Measurements from ENCODE around the gene EP400.

The EP400 gene

DNA sequence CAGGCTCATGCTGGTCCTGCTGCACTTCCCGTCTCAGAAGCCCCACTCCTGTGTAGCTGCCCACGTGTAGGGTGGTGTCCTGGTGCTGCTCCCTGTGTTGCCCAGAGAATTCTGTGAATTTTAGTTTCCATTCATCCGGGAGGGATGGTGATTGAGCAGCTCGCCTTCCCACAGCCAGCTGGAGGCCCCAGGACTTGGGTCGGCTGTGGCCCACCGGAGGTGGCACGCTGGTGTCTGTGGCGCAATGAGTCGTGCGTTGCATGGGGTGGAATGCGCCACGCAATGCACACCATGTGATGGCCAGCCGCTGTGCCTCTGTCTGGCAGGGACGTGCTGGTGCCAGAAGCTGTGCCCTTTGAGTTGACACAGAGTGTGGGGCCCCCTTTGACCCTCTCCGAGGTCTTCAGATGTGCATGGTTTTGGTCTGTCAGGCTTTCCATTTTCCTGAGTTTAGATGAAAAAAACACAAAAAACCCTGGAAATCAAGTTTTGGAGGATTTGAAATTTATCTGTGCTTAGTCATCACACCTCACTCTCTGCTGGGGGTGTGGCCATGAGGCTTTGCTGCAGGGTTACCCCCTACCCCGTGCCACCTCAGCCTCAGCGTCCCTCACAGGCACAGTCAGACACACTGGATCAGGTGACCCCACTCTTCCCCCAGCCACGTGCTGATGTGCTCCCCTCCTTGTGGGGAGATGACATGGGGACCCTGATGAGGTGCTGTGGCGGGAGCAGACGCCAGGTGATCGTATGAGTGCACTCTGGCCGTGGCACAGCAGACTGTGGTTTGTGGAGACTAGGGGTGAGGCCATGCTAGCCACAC is 64.6 kb downstream of the EP400 start:
- ChIA-PET POLR2A (no interaction called here), CTCF (interaction anchor here (0.7 kb wide), 1 partner anchor 565 kb away, joined by 3 read pairs; no protein-coding TSS in a partner anchor)
- Histone ChIP-seq H3K27ac (ENCODE audit: extremely low read depth, low read depth, low read length) (no peak overlapping the region), H3K36me3 (ENCODE audit: control insufficient read depth in 2 of 2, insufficient read depth in 1 of 2, low read length in 2 of 2) (peaks cover 17 to 94% of the 10 kb centered on the region in 2 experiments), H3K4me1 (ENCODE audit: control insufficient read depth, insufficient read depth, low read length) (no peaks in the 10 kb centered on the region), H3K4me3 (ENCODE audit: low read depth, low read length) (no peak overlapping the region), H3K9me3 (ENCODE audit: control insufficient read depth, insufficient read depth, low read depth, low read length) (no peaks in the 10 kb centered on the region)
- TF ChIP-seq GLIS1 (tag by site-specific recombination; IDR thresholded peaks at IDR 0.05) (0 out of 2 replicates have a peak, but pooled peaks have one; percentile 24), OSR2 (tag by site-specific recombination; IDR thresholded peaks at IDR 0.05) (no peak), ZNF37A (tag by site-specific recombination; IDR thresholded peaks at IDR 0.05) (no peak)

DNA sequence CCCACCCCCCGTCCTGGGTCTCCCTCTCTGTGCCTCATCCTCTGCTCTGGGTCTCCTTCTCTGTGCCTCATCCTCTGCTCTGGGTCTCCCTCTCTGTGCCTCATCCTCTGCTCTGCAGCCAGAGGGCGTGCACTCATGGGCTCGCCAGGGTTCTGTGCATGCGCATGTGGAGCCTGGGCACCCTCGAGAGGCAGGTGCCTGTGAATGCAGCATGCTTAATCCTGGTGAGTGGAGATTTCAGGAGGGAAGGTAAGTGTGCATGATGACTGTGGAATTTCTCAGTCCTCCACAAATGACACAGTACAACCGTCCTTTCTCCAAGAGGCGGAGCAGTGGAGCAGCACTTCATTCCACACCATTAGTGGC is 65.2 kb downstream of the EP400 start:
- POLR2A ChIA-PET = no interaction called here
- Histone ChIP-seq H3K4me3 (ENCODE audit: low read depth, low read length) (no peak overlapping the region), H3K27ac (ENCODE audit: extremely low read depth, low read depth, low read length) (no peak overlapping the region), H3K4me1 (ENCODE audit: control insufficient read depth, insufficient read depth, low read length) (no peaks in the 10 kb centered on the region), H3K36me3 (ENCODE audit: control insufficient read depth in 2 of 2, insufficient read depth in 1 of 2, low read length in 2 of 2) (peaks cover 15 to 96% of the 10 kb centered on the region in 2 experiments), H3K9me3 (ENCODE audit: control insufficient read depth, insufficient read depth, low read depth, low read length) (no peaks in the 10 kb centered on the region)
- TF ChIP-seq IKZF3 (tag by site-specific recombination; IDR thresholded peaks at IDR 0.05) (no peak), BCL11A (tag by site-specific recombination; IDR thresholded peaks at IDR 0.05; ENCODE audit: low read depth) (no peak), ZBTB1 (tag by site-specific recombination; IDR thresholded peaks at IDR 0.05) (no peak), KLF8 (tag by site-specific recombination; IDR thresholded peaks at IDR 0.05) (no peak), ZNF501 (tag by site-specific recombination; IDR thresholded peaks at IDR 0.05) (no peak), ZNF121 (tag by site-specific recombination; IDR thresholded peaks at IDR 0.05) (no peak), ZNF394 (tag by site-specific recombination; IDR thresholded peaks at IDR 0.05; ENCODE audit: borderline replicate concordance) (no peak), ZNF777 (tag by site-specific recombination; IDR thresholded peaks at IDR 0.05; ENCODE audit: borderline replicate concordance) (no peak), ZNF223 (tag by site-specific recombination; IDR thresholded peaks at IDR 0.05) (no peak)
- TF ChIP-seq, protein P1, sequence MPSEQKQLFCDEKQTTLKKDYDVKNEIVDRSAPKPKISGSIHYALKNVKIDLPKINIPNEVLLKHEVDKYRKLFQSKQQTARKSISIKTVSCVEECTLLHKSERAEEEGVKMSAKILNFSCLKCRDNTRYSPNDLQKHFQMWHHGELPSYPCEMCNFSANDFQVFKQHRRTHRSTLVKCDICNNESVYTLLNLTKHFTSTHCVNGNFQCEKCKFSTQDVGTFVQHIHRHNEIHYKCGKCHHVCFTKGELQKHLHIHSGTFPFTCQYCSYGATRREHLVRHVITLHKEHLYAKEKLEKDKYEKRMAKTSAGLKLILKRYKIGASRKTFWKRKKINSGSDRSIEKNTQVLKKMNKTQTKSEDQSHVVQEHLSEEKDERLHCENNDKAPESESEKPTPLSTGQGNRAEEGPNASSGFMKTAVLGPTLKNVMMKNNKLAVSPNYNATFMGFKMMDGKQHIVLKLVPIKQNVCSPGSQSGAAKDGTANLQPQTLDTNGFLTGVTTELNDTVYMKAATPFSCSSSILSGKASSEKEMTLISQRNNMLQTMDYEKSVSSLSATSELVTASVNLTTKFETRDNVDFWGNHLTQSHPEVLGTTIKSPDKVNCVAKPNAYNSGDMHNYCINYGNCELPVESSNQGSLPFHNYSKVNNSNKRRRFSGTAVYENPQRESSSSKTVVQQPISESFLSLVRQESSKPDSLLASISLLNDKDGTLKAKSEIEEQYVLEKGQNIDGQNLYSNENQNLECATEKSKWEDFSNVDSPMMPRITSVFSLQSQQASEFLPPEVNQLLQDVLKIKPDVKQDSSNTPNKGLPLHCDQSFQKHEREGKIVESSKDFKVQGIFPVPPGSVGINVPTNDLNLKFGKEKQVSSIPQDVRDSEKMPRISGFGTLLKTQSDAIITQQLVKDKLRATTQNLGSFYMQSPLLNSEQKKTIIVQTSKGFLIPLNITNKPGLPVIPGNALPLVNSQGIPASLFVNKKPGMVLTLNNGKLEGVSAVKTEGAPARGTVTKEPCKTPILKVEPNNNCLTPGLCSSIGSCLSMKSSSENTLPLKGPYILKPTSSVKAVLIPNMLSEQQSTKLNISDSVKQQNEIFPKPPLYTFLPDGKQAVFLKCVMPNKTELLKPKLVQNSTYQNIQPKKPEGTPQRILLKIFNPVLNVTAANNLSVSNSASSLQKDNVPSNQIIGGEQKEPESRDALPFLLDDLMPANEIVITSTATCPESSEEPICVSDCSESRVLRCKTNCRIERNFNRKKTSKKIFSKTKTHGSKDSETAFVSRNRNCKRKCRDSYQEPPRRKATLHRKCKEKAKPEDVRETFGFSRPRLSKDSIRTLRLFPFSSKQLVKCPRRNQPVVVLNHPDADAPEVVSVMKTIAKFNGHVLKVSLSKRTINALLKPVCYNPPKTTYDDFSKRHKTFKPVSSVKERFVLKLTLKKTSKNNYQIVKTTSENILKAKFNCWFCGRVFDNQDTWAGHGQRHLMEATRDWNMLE (tag by site-specific recombination; conservative IDR thresholded peaks at IDR 0.05; ENCODE audit: low read depth) = no peak
- TF ChIP-seq, protein P2, sequence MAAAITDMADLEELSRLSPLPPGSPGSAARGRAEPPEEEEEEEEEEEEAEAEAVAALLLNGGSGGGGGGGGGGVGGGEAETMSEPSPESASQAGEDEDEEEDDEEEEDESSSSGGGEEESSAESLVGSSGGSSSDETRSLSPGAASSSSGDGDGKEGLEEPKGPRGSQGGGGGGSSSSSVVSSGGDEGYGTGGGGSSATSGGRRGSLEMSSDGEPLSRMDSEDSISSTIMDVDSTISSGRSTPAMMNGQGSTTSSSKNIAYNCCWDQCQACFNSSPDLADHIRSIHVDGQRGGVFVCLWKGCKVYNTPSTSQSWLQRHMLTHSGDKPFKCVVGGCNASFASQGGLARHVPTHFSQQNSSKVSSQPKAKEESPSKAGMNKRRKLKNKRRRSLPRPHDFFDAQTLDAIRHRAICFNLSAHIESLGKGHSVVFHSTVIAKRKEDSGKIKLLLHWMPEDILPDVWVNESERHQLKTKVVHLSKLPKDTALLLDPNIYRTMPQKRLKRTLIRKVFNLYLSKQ (tag by site-specific recombination; IDR thresholded peaks at IDR 0.05; ENCODE audit: borderline replicate concordance) = no peak
- TF ChIP-seq, protein P3, sequence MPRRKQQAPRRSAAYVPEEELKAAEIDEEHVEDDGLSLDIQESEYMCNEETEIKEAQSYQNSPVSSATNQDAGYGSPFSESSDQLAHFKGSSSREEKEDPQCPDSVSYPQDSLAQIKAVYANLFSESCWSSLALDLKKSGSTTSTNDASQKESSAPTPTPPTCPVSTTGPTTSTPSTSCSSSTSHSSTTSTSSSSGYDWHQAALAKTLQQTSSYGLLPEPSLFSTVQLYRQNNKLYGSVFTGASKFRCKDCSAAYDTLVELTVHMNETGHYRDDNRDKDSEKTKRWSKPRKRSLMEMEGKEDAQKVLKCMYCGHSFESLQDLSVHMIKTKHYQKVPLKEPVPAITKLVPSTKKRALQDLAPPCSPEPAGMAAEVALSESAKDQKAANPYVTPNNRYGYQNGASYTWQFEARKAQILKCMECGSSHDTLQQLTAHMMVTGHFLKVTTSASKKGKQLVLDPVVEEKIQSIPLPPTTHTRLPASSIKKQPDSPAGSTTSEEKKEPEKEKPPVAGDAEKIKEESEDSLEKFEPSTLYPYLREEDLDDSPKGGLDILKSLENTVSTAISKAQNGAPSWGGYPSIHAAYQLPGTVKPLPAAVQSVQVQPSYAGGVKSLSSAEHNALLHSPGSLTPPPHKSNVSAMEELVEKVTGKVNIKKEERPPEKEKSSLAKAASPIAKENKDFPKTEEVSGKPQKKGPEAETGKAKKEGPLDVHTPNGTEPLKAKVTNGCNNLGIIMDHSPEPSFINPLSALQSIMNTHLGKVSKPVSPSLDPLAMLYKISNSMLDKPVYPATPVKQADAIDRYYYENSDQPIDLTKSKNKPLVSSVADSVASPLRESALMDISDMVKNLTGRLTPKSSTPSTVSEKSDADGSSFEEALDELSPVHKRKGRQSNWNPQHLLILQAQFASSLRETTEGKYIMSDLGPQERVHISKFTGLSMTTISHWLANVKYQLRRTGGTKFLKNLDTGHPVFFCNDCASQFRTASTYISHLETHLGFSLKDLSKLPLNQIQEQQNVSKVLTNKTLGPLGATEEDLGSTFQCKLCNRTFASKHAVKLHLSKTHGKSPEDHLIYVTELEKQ (tag by site-specific recombination; IDR thresholded peaks at IDR 0.05; ENCODE audit: borderline replicate concordance) = no peak
- CTCF ChIA-PET = no interaction called here
